T-cell (primary cell): ENCODE results near the gene S100A3. TPM values are rescaled to one million over a fixed set of nuclear protein-coding genes. Genes with fewer than 3 reads are reported as not detected.

Source experiments
- ATAC-seq, 4 experiments: fragments of 200-7000 bp in 3 of 4; fragments of 150-1000 bp in 1 of 4; cut with Tn5 transposase; replicated peaks in 1 of 4; 1 replicate in 3 of 4; 2 replicates in 1 of 4; pipeline ENCODE4 v1.10.0; 2021; ENCODE audit warnings: moderate library complexity in 3 of 4, mild to moderate bottlenecking in 2 of 4, moderate number of reproducible peaks in 1 of 4
- CTCF ChIA-PET, 2 donors: fragments of 300-600 bp; sonication (Branson Sonifier 250); formaldehyde crosslinking; loops; one replicate each; lab custom pipeline; 2022; ENCODE audit warnings: antibody characterized with exemption in 2 of 2; lab: Charles Lee
- POLR2A ChIA-PET, 2 donors: fragments of 300-600 bp; sonication (Branson Sonifier 250); formaldehyde crosslinking; loops; one replicate each; lab custom pipeline; 2022; ENCODE audit warnings: antibody characterized with exemption in 2 of 2; lab: Charles Lee
- DNase-seq, 35 experiments: peaks; one replicate each; pipeline versions ENCODE4 v3.0.0 to v3.0.0-alpha.2; 2013 to 2023
- H3K27ac ChIP-seq: one replicate; pipeline ENCODE4 v1.5.1; 2013; ENCODE audit warnings: low read length
- H3K27me3 ChIP-seq, 2 experiments: replicated peaks in 1 of 2; 1 replicate in 1 of 2; 2 replicates in 1 of 2; pipeline versions ENCODE4 v1.6.1 to v1.7.0; 2013; ENCODE audit warnings: low read length in 1 of 2, mixed read lengths in 1 of 2; ENCODE audit not compliant: control insufficient read depth in 2 of 2, insufficient read depth in 2 of 2; ENCODE audit errors: extremely low read depth in 1 of 2
- H3K36me3 ChIP-seq, 2 donors: 1 replicate in 1 of 2; 2 replicates in 1 of 2; pipeline versions ENCODE4 v1.6.1 to v1.7.0; 2013; ENCODE audit warnings: low read length in 1 of 2; ENCODE audit not compliant: control insufficient read depth in 2 of 2, insufficient read depth in 1 of 2; ENCODE audit errors: extremely low read depth in 1 of 2
- H3K4me1 ChIP-seq, 2 experiments: 1 replicate in 1 of 2; 2 replicates in 1 of 2; pipeline versions ENCODE4 v1.6.1 to v1.7.0; 2013; ENCODE audit warnings: low read length in 2 of 2, mixed read lengths in 1 of 2; ENCODE audit not compliant: insufficient read depth in 2 of 2, control insufficient read depth in 1 of 2; ENCODE audit errors: extremely low read depth in 1 of 2
- H3K4me3 ChIP-seq, 2 donors: 1 replicate in 1 of 2; 2 replicates in 1 of 2; pipeline versions ENCODE4 v1.5.1 to v1.7.0; 2013; ENCODE audit warnings: mild to moderate bottlenecking in 2 of 2, low read length in 1 of 2, moderate library complexity in 1 of 2; ENCODE audit not compliant: control insufficient read depth in 1 of 2; ENCODE audit errors: extremely low read depth in 1 of 2
- H3K9me3 ChIP-seq: 2 replicates; pipeline ENCODE4 v1.7.0; 2013
- H3K27ac Mint-ChIP-seq, 2 donors: one replicate each; pipeline ENCODE4 v1.8.0; 2020 to 2021; ENCODE audit warnings: mild to moderate bottlenecking in 2 of 2, mixed read lengths in 2 of 2
- H3K27me3 Mint-ChIP-seq, 2 donors: one replicate each; pipeline ENCODE4 v1.8.0; 2021 to 2022; ENCODE audit warnings: mixed read lengths in 2 of 2
- H3K36me3 Mint-ChIP-seq: one replicate; pipeline ENCODE4 v1.8.0; 2021; ENCODE audit warnings: mixed read lengths
- H3K4me1 Mint-ChIP-seq, 3 donors: one replicate each; pipeline ENCODE4 v1.8.0; 2020 to 2022; ENCODE audit warnings: mixed read lengths in 3 of 3, mild to moderate bottlenecking in 1 of 3
- H3K4me3 Mint-ChIP-seq, 3 donors: one replicate each; pipeline ENCODE4 v1.8.0; 2020 to 2022; ENCODE audit warnings: mild to moderate bottlenecking in 3 of 3, mixed read lengths in 3 of 3, moderate library complexity in 3 of 3
- H3K9me3 Mint-ChIP-seq, 3 donors: one replicate each; pipeline ENCODE4 v1.8.0; 2020 to 2022; ENCODE audit warnings: mixed read lengths in 3 of 3
- WGBS: methylation state at CpG from one replicate; pipeline ENCODE4 v1.1.5; 2013; ENCODE audit warnings: missing lambda C conversion rate; ENCODE audit not compliant: insufficient coverage; 5-methylcytosine and 5-hydroxymethylcytosine counted together
- total RNA-seq, 35 experiments: library from RNA in 6 of 35; stranded (reverse) in 6 of 35; fragments of 120-200 nt in 1 of 35; gene quantifications; one replicate each; pipeline versions ENCODE4 v1.2.1 to v1.2.4 and lab custom pipeline; 2013 to 2026

Gene S100A3
- total RNA-seq, 5 donors from 2014 or later (not counting 1 experiment from before 2014, with no cell fraction given), result not detected

GRCh38 chr1:153567621-153568366, 18.7 kb upstream of the S100A3 start:
- ChIA-PET POLR2A (interaction anchor here (0.5 to 1.8 kb wide), 4 partner anchors 23 to 64 kb away, joined by 3 to 7 read pairs (median 4); no protein-coding TSS in a partner anchor), CTCF (interaction anchor here (0.5 to 4.3 kb wide), 7 partner anchors 34 to 989 kb away, joined by 3 to 36 read pairs (median 4); no protein-coding TSS in a partner anchor)
- Histone ChIP-seq H3K36me3 (no peaks in the 10 kb centered on the region), H3K4me3 (no peak overlapping the region), H3K27ac (no peak overlapping the region), H3K9me3 (no peaks in the 10 kb centered on the region), H3K27me3 (peaks cover 0 to 7% of the 10 kb centered on the region in 2 experiments), H3K4me1 (peaks cover 4 to 37% of the 10 kb centered on the region in 2 experiments)
- Mint-ChIP-seq H3K4me3 (peak overlapping the region in 2 of 3 donors; percentile 52 to 59), H3K36me3 (no peaks in the 10 kb centered on the region), H3K4me1 (peaks cover 32 to 39% (median 36%) of the 10 kb centered on the region in 3 donors), H3K27me3 (peaks cover 0 to 3% of the 10 kb centered on the region in 2 donors), H3K27ac (peak overlapping the region in 1 of 2 donors; percentile 57), H3K9me3 (no peaks in the 10 kb centered on the region)
- 84% methylated on average over 13 of the region's 22 CpGs for WGBS
- DNase-seq (no peak), ATAC-seq (no peak)

GRCh38 chr1:153566414-153567371, 17.6 kb upstream of the S100A3 start:
- Histone ChIP-seq H3K4me3 (no peak overlapping the region), H3K9me3 (no peaks in the 10 kb centered on the region), H3K27me3 (peaks cover 0 to 7% of the 10 kb centered on the region in 2 experiments), H3K27ac (peak overlapping the region; percentile 74), H3K36me3 (no peaks in the 10 kb centered on the region), H3K4me1 (peaks cover 4 to 37% of the 10 kb centered on the region in 2 experiments)
- peak; percentile 32 to 86 (median 56) for DNase-seq
- Mint-ChIP-seq H3K36me3 (no peaks in the 10 kb centered on the region), H3K4me3 (peak overlapping the region in 2 of 3 donors; percentile 45 to 61), H3K4me1 (peaks cover 32 to 35% (median 32%) of the 10 kb centered on the region in 3 donors), H3K27me3 (peaks cover 0 to 2% of the 10 kb centered on the region in 2 donors), H3K27ac (peak overlapping the region; percentile 90 to 97), H3K9me3 (no peaks in the 10 kb centered on the region)
- peak; percentile 71 to 96 (median 94) for ATAC-seq
- WGBS, result 46% methylated on average over 11 of the region's 16 CpGs
- POLR2A ChIA-PET, result interaction anchor here in 1 of 2 donors (0.6 kb wide), 1 partner anchor 36 kb away, joined by 4 read pairs; no protein-coding TSS in a partner anchor
- CTCF ChIA-PET, result interaction anchor here (0.5 to 1.5 kb wide), 4 partner anchors 31 to 56 kb away, joined by 3 to 12 read pairs (median 6); partner anchors contain the start of gene S100A6 (in 1 of the 2)

GRCh38 chr1:153565529-153566374, 16.7 kb upstream of the S100A3 start, which contains the start of gene S100A2:
Gene S100A2, minus strand, starts transcription at chr1:153565844. Its CDS starts 1,967 bp downstream, at chr1:153563877.
- Mint-ChIP-seq H3K27ac (peak within 1 kb of the TSS; percentile 92 to 97), H3K36me3 (no peaks in the 10 kb centered on the region), H3K4me1 (peaks cover 32 to 35% (median 32%) of the 10 kb centered on the region in 3 donors), H3K4me3 (peak within 1 kb of the TSS in 2 of 3 donors; percentile 45 to 70), H3K27me3 (no peaks in the 10 kb centered on the region), H3K9me3 (no peaks in the 10 kb centered on the region)
- Histone ChIP-seq H3K4me3 (no peak within 1 kb of the TSS), H3K4me1 (peaks cover 4 to 37% of the 10 kb centered on the region in 2 experiments), H3K27ac (peak within 1 kb of the TSS; percentile 74), H3K36me3 (no peaks in the 10 kb centered on the region), H3K27me3 (peaks cover 0 to 7% of the 10 kb centered on the region in 2 experiments), H3K9me3 (no peaks in the 10 kb centered on the region)
- ChIA-PET POLR2A (interaction anchor here in 1 of 2 donors (0.8 kb wide), 1 partner anchor 30 kb away, joined by 8 read pairs; the partner anchor contains the start of gene S100A6), CTCF (interaction anchor here (0.5 to 1.5 kb wide), 5 partner anchors 30 to 58 kb away, joined by 3 to 12 read pairs (median 3); partner anchors contain the start of gene S100A6 (in 1 of the 2))
- 67% methylated on average over 5 of the region's 8 CpGs for WGBS
- ATAC-seq, result peak; percentile 39 to 54 (median 43)
- DNase-seq, result peak in 6 of 35 experiments; percentile 2 to 40 (median 18)

GRCh38 chr1:153563991-153564390, 14.9 kb upstream of the S100A3 start:
- peaks cover 4 to 37% of the 10 kb centered on the region in 2 experiments for H3K4me1 ChIP-seq
- ATAC-seq (no peak), DNase-seq (no peak)
- Mint-ChIP-seq H3K9me3 (no peaks in the 10 kb centered on the region), H3K4me1 (peaks cover 30 to 32% (median 32%) of the 10 kb centered on the region in 3 donors), H3K27me3 (no peaks in the 10 kb centered on the region), H3K4me3 (no peak overlapping the region), H3K36me3 (no peaks in the 10 kb centered on the region), H3K27ac (no peak overlapping the region)
- no peak overlapping the region for H3K4me3 ChIP-seq
- no peak overlapping the region for H3K27ac ChIP-seq
- ChIA-PET CTCF (no interaction called here), POLR2A (no interaction called here)
- WGBS, result 95% methylated on average over 3 of the region's 7 CpGs
- H3K9me3 ChIP-seq, result no peaks in the 10 kb centered on the region
- no peaks in the 10 kb centered on the region for H3K36me3 ChIP-seq
- H3K27me3 ChIP-seq, result peaks cover 0 to 7% of the 10 kb centered on the region in 2 experiments

- H3K27ac ChIP-seq, result no peak overlapping the region
- ATAC-seq (no peak), DNase-seq (no peak)
- CTCF ChIA-PET, result no interaction called here
- 89% methylated on average over 1 of the region's 6 CpGs for WGBS
- Mint-ChIP-seq H3K4me3 (no peak overlapping the region), H3K36me3 (no peaks in the 10 kb centered on the region), H3K9me3 (no peaks in the 10 kb centered on the region), H3K27ac (no peak overlapping the region), H3K27me3 (no peaks in the 10 kb centered on the region), H3K4me1 (peaks cover 27 to 28% (median 28%) of the 10 kb centered on the region in 3 donors)
- H3K9me3 ChIP-seq, result no peaks in the 10 kb centered on the region
- POLR2A ChIA-PET, result no interaction called here
- H3K27me3 ChIP-seq, result peaks cover 0 to 3% of the 10 kb centered on the region in 2 experiments
- no peak overlapping the region for H3K4me3 ChIP-seq
- H3K36me3 ChIP-seq, result no peaks in the 10 kb centered on the region
- peaks cover 4 to 32% of the 10 kb centered on the region in 2 experiments for H3K4me1 ChIP-seq
Measured at GRCh38 chr1:153563483-153563901, 14.4 kb upstream of the S100A3 start.
